Pancreas (tissue), 10 donors: ENCODE measurements around the gene MADD. TPM values are rescaled to one million over a fixed set of nuclear protein-coding genes. Genes with fewer than 3 reads are reported as not detected.

Experiments
- ATAC-seq, 4 donors: fragments of 200-7000 bp; cut with Tn5 transposase; one replicate each; pipeline versions ENCODE4 v1.8.0 to v1.9.1; 2020; ENCODE audit warnings: mild to moderate bottlenecking in 4 of 4, moderate library complexity in 4 of 4
- DNase-seq, 6 donors: peaks; one replicate each; pipeline ENCODE4 v3.0.0-alpha.2; 2020
- FAIRE-seq: peaks from 2 replicates; lab custom pipeline; 2012; peaks lifted over from hg19 to GRCh38; lab: Jason Lieb, UNC
- H3K27ac ChIP-seq, 4 donors: fragments of 200-600 bp; sonication (generic); 1 replicate in 3 of 4; 2 replicates in 1 of 4; pipeline versions ENCODE4 v1.5.0 to v1.8.0; 2020
- H3K27me3 ChIP-seq, 4 donors: fragments of 200-600 bp; one replicate each; pipeline ENCODE4 v1.8.0; 2021
- H3K36me3 ChIP-seq, 3 donors: fragments of 200-600 bp; sonication (generic) in 1 of 3; one replicate each; pipeline versions ENCODE4 v1.5.0 to v1.8.0; 2020 to 2021
- H3K4me1 ChIP-seq, 3 donors: fragments of 200-600 bp; one replicate each; pipeline ENCODE4 v1.8.0; 2021
- H3K4me3 ChIP-seq, 4 donors: fragments of 200-600 bp; sonication (generic) in 2 of 4; one replicate each; pipeline versions ENCODE4 v1.5.0 to v1.8.0; 2020 to 2021
- H3K9me3 ChIP-seq, 4 donors: fragments of 200-600 bp; one replicate each; pipeline ENCODE4 v1.8.0; 2021
- WGBS, 2 donors: extraction: QIAGEN DNeasy Blood & Tissue Kit; methylation state at CpG; one replicate each; pipeline ENCODE4 v1.1.7; 2013; 5-methylcytosine and 5-hydroxymethylcytosine counted together
- intact Hi-C, 3 donors: fragments of 100-400 bp; cut with DNase I; formaldehyde crosslinking; loops; one replicate each; pipeline versions ENCODE4 v1.11.1 to v1.14.2; 2022
- polyA plus RNA-seq, 2 donors: library from polyadenylated mRNA; stranded (reverse); fragments of 200-250 nt; gene quantifications; one replicate each; pipeline ENCODE4 v1.2.3, GENCODE V29; 2013
- total RNA-seq, 6 donors: library from RNA; stranded (reverse); fragmentation: NEBNext Ultra II Directional in 4 of 6; extraction: Animal tissue kit (Norgen Biotek cat#: 25700) in 4 of 6; gene quantifications; one replicate each; pipeline versions ENCODE4 v1.2.1 to v1.2.4, GENCODE V29; 2021 to 2023
- TF ChIP-seq, protein P1 (sequence below), 4 donors: fragments of 200-600 bp; sonication (generic) in 3 of 4; IDR thresholded peaks; one replicate each; pipeline versions ENCODE4 v1.5.0 to v1.8.0; 2021; ENCODE audit warnings: antibody characterized with exemption in 4 of 4
- donor health status: healthy with polysubstance abuse.
- donor health status: DM: no; HTN: no; CAD: no; lungs with moderate emphysema.
- donor health status: DM: no; HTN: no; CAD: no.
- donor health status: control.
- donor health status: control.
- donor health status: Bipolar disorder and iron deficiency.
- donor health status: DM: yes; HTN: yes; CAD: no.
- donor health status: DM: no; HTN: no; CAD: no.
- donor health status: DM: no; HTN: no; CAD: no.
- donor health status: DM: yes; HTN: yes; CAD: no.

Gene MADD
- total and polyA plus RNA-seq, 8 donors, result 15.0 to 36.9 (median 21.3) TPM

DNA sequence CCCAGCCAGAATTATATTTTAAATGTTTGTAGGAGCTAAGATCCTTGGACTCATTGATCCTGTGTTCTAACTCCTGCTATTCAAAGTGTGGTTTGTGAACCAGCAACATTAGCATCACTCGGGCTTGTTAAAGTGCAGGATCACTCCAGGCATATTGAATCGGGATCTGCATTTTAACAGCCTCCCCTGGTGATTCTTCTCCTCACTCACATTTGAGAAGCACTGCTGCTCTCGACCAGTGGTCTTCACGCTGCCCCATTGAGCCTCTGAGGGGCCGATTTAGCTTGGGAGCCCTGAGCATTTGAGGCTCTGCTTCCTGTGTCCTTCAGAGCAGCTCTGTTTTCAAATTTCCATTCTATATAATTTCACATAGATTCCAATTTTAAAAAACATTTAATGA, 10.9 kb downstream of the MADD start:
- WGBS, 2 donors, result 74% methylated on average over 5 of the region's 5 CpGs
- peaks cover 17 to 98% (median 67%) of the 10 kb centered on the region in 3 donors for H3K36me3 ChIP-seq
- no peak for ATAC-seq
- H3K4me3 ChIP-seq, result no peak overlapping the region
- H3K4me1 ChIP-seq, result no peaks in the 10 kb centered on the region
- H3K9me3 ChIP-seq, result no peaks in the 10 kb centered on the region
- DNase-seq, result no peak
- no peaks in the 10 kb centered on the region for H3K27me3 ChIP-seq
- TF ChIP-seq, protein P1, sequence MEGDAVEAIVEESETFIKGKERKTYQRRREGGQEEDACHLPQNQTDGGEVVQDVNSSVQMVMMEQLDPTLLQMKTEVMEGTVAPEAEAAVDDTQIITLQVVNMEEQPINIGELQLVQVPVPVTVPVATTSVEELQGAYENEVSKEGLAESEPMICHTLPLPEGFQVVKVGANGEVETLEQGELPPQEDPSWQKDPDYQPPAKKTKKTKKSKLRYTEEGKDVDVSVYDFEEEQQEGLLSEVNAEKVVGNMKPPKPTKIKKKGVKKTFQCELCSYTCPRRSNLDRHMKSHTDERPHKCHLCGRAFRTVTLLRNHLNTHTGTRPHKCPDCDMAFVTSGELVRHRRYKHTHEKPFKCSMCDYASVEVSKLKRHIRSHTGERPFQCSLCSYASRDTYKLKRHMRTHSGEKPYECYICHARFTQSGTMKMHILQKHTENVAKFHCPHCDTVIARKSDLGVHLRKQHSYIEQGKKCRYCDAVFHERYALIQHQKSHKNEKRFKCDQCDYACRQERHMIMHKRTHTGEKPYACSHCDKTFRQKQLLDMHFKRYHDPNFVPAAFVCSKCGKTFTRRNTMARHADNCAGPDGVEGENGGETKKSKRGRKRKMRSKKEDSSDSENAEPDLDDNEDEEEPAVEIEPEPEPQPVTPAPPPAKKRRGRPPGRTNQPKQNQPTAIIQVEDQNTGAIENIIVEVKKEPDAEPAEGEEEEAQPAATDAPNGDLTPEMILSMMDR (IDR thresholded peaks at IDR 0.05), result no peak
- intact Hi-C loops, result no loop called here
- no peak for FAIRE-seq
- H3K27ac ChIP-seq, result no peak overlapping the region

DNA sequence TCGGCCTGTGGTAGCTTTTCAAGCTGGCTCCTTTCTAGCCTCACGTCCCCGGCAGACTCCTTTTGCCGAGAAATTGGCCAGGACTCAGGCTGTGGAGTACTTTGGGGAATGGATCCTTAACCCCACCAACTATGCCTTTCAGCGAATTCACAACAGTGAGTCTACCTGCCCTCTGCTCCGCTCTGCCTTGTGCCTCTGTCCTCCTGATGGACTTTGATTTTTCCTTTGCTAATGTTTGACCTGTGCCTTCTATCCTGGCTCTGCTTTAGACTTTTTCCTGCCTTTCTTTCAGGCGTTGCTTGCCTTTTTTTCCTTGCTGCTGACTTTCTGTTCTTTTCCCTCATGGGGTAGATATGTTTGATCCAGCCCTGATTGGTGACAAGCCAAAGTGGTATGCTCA, 12.5 kb downstream of the MADD start:
- FAIRE-seq, result no peak
- 89 to 96% methylated on average over 7 of the region's 7 CpGs for WGBS, 2 donors
- DNase-seq, result no peak
- intact Hi-C loops, result no loop called here
- Histone ChIP-seq H3K27ac (no peak overlapping the region), H3K4me3 (no peak overlapping the region), H3K4me1 (no peaks in the 10 kb centered on the region), H3K27me3 (no peaks in the 10 kb centered on the region), H3K36me3 (peaks cover 17 to 98% (median 59%) of the 10 kb centered on the region in 3 donors), H3K9me3 (no peaks in the 10 kb centered on the region)
- TF ChIP-seq, protein P1 (IDR thresholded peaks at IDR 0.05), result no peak
- ATAC-seq, result no peak

DNA sequence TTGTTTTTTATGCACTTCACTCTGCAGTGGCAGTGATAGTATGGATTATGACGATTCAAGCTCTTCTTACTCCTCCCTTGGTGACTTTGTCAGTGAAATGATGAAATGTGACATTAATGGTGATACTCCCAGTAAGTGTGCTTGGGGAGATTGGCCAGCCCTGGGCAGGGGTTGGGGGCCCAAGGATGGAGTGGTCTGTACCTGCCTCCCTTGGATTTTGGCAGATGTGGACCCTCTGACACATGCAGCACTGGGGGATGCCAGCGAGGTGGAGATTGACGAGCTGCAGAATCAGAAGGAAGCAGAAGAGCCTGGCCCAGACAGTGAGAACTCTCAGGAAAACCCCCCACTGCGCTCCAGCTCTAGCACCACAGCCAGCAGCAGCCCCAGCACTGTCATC, 14.2 kb downstream of the MADD start:
- Histone ChIP-seq H3K4me1 (no peaks in the 10 kb centered on the region), H3K36me3 (peaks cover 17 to 91% (median 46%) of the 10 kb centered on the region in 3 donors), H3K9me3 (no peaks in the 10 kb centered on the region), H3K27me3 (no peaks in the 10 kb centered on the region), H3K27ac (no peak overlapping the region), H3K4me3 (no peak overlapping the region)
- ATAC-seq, result no peak
- TF ChIP-seq, protein P1 (IDR thresholded peaks at IDR 0.05), result no peak
- no peak for DNase-seq
- FAIRE-seq, result no peak
- intact Hi-C loops, result no loop called here
- WGBS, 2 donors, result 90 to 94% methylated on average over 4 of the region's 4 CpGs

DNA sequence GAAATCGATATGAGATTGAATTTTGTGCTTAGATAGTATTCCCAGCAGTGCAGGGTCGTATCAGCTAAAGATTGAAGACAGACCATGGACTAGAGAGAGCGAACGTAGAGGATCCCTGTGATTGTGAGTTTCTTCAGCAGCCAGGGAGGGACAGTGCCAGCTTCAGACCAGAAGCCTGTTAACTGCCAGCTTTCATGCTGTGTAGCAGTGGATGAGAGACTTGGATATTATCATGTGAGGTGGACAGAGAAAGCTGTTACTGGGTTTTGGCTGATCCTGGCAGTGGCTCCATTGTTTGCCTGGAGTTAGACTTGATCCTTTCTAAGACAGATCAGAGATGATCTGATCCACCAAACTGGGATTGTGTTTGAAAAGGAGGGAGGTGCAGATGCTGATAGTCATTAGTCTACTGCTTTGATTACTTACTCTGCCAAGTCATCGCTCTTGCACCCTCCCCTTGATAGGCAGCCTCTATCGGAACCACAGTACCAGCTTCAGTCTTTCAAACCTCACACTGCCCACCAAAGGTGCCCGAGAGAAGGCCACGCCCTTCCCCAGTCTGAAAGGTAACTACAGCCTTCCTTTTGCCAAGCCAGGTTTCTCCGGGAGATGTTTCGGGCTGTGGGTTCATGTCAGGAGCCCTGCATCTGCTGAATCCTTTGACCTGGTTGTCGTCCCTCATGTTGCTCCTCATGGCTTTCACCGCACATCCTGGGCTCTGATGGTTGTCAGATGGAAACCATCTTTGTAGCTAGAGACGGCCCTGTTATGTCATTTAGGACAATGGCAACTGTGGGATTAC, 16.2 kb downstream of the MADD start:
- Histone ChIP-seq H3K9me3 (no peaks in the 10 kb centered on the region), H3K4me1 (no peaks in the 10 kb centered on the region), H3K27ac (no peak overlapping the region), H3K36me3 (peaks cover 10 to 91% (median 49%) of the 10 kb centered on the region in 3 donors), H3K4me3 (no peak overlapping the region), H3K27me3 (no peaks in the 10 kb centered on the region)
- FAIRE-seq (no peak), DNase-seq (no peak), ATAC-seq (no peak)
- WGBS, 2 donors, result 91 to 95% methylated on average over 13 of the region's 13 CpGs
- TF ChIP-seq, protein P1 (IDR thresholded peaks at IDR 0.05), result no peak
- intact Hi-C loops, result no loop called here

DNA sequence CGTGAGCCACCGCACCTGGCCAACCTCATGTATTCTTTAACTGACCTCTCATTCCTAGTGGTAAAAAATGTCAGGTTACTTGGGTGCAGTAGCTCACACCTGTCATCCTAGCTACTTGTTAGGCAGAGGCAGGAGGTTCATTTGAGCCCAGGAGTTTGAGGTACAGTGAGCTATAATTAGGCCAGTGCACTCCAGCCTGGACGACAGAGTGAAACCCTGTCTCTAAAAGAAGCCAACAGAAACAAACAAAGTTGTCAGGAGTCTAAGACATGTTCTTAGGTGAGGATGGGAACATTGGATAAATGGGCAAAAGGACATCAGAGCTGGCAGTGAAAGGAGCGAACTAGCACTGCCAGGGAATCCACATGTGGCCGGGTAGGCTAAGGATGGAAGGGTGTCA, 18.1 kb downstream of the MADD start:
- TF ChIP-seq, protein P1 (IDR thresholded peaks at IDR 0.05), result no peak
- Histone ChIP-seq H3K4me1 (no peaks in the 10 kb centered on the region), H3K27ac (no peak overlapping the region), H3K27me3 (no peaks in the 10 kb centered on the region), H3K9me3 (no peaks in the 10 kb centered on the region), H3K36me3 (peaks cover 8 to 87% (median 37%) of the 10 kb centered on the region in 3 donors), H3K4me3 (no peak overlapping the region)
- intact Hi-C loops, result no loop called here
- ATAC-seq (no peak), FAIRE-seq (no peak), DNase-seq (no peak)
- WGBS, 2 donors, result 91% methylated on average over 5 of the region's 5 CpGs
